Stimulated activated effector memory CD8-positive, alpha-beta T cell treated with anti-CD3 and anti-CD28 coated beads, Interleukin-12 subunit alpha, Interleukin-12 subunit beta, amount 100 ng/mL, for 72 hours (primary cell): ENCODE measurements around the gene NDUFC2.
"Not testable (repeated sequence)": the region's sequence is repeated elsewhere in the genome, so short reads cannot be mapped to it uniquely, and the experiment has no call there.

Experiments
- ATAC-seq: fragments of 150-1000 bp; cut with Tn5 transposase; 2 replicates; pipeline ENCODE4 v1.10.0; 2021
- DNase-seq, 2 donors: peaks; one replicate each; pipeline ENCODE4 v3.0.0; 2021 to 2022; ENCODE audit warnings: low spot score in 2 of 2
- H3K27ac Mint-ChIP-seq: one replicate; pipeline ENCODE4 v1.8.0; 2022; ENCODE audit warnings: mild to moderate bottlenecking, mixed read lengths
- H3K36me3 Mint-ChIP-seq: one replicate; pipeline ENCODE4 v1.8.0; 2022; ENCODE audit warnings: mild to moderate bottlenecking, mixed read lengths
- H3K4me1 Mint-ChIP-seq: one replicate; pipeline ENCODE4 v1.8.0; 2022; ENCODE audit warnings: mixed read lengths
- H3K4me3 Mint-ChIP-seq: one replicate; pipeline ENCODE4 v1.8.0; 2022; ENCODE audit warnings: mild to moderate bottlenecking, mixed read lengths
- H3K9me3 Mint-ChIP-seq: one replicate; pipeline ENCODE4 v1.8.0; 2022; ENCODE audit warnings: mixed read lengths

Gene NDUFC2

GRCh38 chr11:78046486-78046854 lies 33.2 kb downstream of the NDUFC2 start:
- no peaks in the 10 kb centered on the region for H3K9me3 Mint-ChIP-seq
- H3K27ac Mint-ChIP-seq, result no peak overlapping the region
- no peaks in the 10 kb centered on the region for H3K36me3 Mint-ChIP-seq
- ATAC-seq, result no peak
- DNase-seq, result no peak
- H3K4me3 Mint-ChIP-seq, result peak overlapping the region; percentile 55
- H3K4me1 Mint-ChIP-seq, result peaks cover 20% of the 10 kb centered on the region

DNA sequence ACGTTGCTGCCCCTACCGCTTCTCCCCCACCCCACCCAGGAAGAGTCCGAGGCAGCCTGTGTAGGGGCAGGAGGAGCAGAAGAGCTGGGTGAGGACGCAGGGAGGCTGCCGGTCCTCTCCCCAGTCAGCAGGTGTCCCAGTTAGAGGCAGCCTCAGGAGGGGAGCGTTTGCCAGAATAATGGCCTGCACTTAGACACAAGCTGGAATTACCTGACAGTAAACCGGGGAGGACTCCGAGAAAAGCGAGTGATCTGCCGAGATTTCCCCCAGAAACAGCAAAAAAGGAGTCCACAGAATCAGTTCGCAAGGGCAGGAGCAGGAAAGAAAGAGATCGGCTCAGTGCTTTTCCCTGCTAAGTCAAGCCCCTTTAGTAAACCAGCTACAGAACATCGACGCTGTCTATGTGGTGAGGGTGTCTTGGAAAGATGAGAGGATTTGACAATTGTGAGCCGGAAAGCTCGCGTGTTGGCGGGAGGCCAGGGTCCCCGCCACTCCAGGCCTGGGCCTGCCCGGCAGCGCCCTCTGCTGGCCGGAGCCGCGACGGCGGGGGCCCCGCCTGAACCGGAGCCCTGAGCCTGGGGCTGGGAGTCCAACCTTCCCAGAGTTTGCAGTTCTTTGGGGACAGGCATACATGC lies 33.7 kb downstream of the NDUFC2 start:
- peak; percentile 90 for ATAC-seq
- Mint-ChIP-seq H3K9me3 (no peaks in the 10 kb centered on the region), H3K36me3 (no peaks in the 10 kb centered on the region), H3K4me3 (peak overlapping the region; percentile 55), H3K4me1 (peaks cover 25% of the 10 kb centered on the region), H3K27ac (no peak overlapping the region)
- peak; percentile 90 to 92 for DNase-seq

- ATAC-seq, result no peak
- Mint-ChIP-seq H3K4me3 (no peak overlapping the region), H3K4me1 (peaks cover 37% of the 10 kb centered on the region), H3K36me3 (peaks cover 4% of the 10 kb centered on the region), H3K27ac (no peak overlapping the region), H3K9me3 (no peaks in the 10 kb centered on the region)
- DNase-seq, result no peak
These were observed 35.0 kb downstream of the NDUFC2 start for GRCh38 chr11:78044706-78045105.

- Mint-ChIP-seq H3K27ac (peak overlapping the region; percentile 100), H3K4me1 (peaks cover 48% of the 10 kb centered on the region), H3K36me3 (peaks cover 7% of the 10 kb centered on the region), H3K4me3 (peak overlapping the region; percentile 10), H3K9me3 (no peaks in the 10 kb centered on the region)
- no peak for DNase-seq
- no peak for ATAC-seq
These were observed 37.7 kb downstream of the NDUFC2 start for GRCh38 chr11:78041843-78042440.

GRCh38 chr11:78041380-78041719 lies 38.3 kb downstream of the NDUFC2 start:
- H3K36me3 Mint-ChIP-seq, ATAC-seq, DNase-seq, H3K9me3 Mint-ChIP-seq: not testable (repeated sequence)
- H3K4me3 Mint-ChIP-seq, result peak overlapping the region; percentile 10
- peaks cover 47% of the 10 kb centered on the region for H3K4me1 Mint-ChIP-seq
- peak overlapping the region; percentile 100 for H3K27ac Mint-ChIP-seq

- Mint-ChIP-seq H3K4me1 (peaks cover 42% of the 10 kb centered on the region), H3K9me3 (no peaks in the 10 kb centered on the region), H3K36me3 (peaks cover 7% of the 10 kb centered on the region), H3K4me3 (peak overlapping the region; percentile 75), H3K27ac (peak overlapping the region; percentile 100)
- DNase-seq (no peak), ATAC-seq (no peak)
These were observed 38.8 kb downstream of the NDUFC2 start for GRCh38 chr11:78040691-78041379.

GRCh38 chr11:78039919-78040671 lies 39.6 kb downstream of the NDUFC2 start:
- H3K36me3 Mint-ChIP-seq, result peaks cover 7% of the 10 kb centered on the region
- H3K9me3 Mint-ChIP-seq, result no peaks in the 10 kb centered on the region
- H3K4me3 Mint-ChIP-seq, result peak overlapping the region; percentile 75
- peak; percentile 92 for ATAC-seq
- DNase-seq, result peak; percentile 44 to 78
- peaks cover 38% of the 10 kb centered on the region for H3K4me1 Mint-ChIP-seq
- H3K27ac Mint-ChIP-seq, result peak overlapping the region; percentile 100

GRCh38 chr11:78039391-78039918 lies 40.2 kb downstream of the NDUFC2 start:
- Mint-ChIP-seq H3K27ac (peak overlapping the region; percentile 100), H3K36me3 (peaks cover 7% of the 10 kb centered on the region), H3K4me3 (peak overlapping the region; percentile 75), H3K9me3 (no peaks in the 10 kb centered on the region), H3K4me1 (peaks cover 41% of the 10 kb centered on the region)
- DNase-seq (no peak), ATAC-seq (peak; percentile 3)

DNA sequence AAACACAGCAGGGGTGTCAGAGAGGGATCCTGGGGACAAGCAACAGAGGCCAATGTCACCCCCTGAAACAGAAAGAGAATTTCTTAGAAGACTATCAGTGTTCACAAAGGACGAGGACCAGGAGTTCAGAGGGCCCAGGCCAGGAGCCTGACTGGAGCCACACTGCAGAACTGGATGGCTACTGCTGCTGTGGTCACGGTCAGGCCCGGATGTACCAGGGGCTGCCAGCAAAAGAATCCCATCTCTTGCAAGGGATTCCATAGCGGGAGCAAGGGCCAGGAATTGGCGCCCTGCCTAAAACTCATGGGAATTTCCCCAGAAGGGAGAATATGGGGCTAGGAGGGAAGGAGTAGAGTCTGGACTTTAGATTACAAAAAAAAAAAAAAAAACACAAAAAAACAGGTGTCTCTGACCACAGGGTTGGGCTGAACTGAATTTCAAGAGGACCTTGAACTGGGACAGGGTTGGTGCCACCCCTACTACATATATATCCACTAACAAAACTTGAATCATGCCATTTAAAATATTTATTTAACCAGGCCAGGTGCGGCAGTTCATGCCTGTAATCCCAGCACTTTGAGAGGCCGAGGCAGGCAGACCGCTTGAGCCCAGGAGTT lies 40.9 kb downstream of the NDUFC2 start:
- Mint-ChIP-seq H3K4me1 (peaks cover 45% of the 10 kb centered on the region), H3K4me3 (no peak overlapping the region), H3K36me3 (peaks cover 7% of the 10 kb centered on the region), H3K9me3 (no peaks in the 10 kb centered on the region), H3K27ac (peak overlapping the region; percentile 100)
- ATAC-seq (no peak), DNase-seq (no peak)

- no peak for DNase-seq
- ATAC-seq, result no peak
- Mint-ChIP-seq H3K4me3 (no peak overlapping the region), H3K9me3 (no peaks in the 10 kb centered on the region), H3K4me1 (peaks cover 39% of the 10 kb centered on the region), H3K36me3 (peaks cover 7% of the 10 kb centered on the region), H3K27ac (peak overlapping the region; percentile 100)
These were observed 41.6 kb downstream of the NDUFC2 start for GRCh38 chr11:78037825-78038620.

DNA sequence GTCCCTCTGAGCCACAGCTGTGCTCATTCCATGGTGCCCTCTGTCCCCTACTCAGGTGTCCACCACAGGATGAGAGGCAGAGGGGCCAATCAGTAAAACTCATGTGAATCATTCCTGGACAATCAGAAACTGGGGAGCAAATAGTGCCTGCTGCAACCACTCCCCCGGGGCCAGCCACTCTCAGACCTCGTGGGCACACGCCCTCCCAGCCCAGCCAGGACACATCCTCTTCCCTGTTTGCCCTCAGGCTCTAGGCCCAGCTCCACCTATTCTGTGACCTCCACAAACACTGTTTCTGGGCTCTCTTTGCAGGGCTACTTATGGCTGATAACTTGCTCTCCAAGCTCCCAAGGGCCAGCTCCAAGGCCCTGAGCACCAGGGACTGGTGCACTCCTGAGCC lies 42.6 kb downstream of the NDUFC2 start:
- H3K36me3 Mint-ChIP-seq, result peaks cover 7% of the 10 kb centered on the region
- peaks cover 39% of the 10 kb centered on the region for H3K4me1 Mint-ChIP-seq
- ATAC-seq (no peak), DNase-seq (no peak)
- no peak overlapping the region for H3K4me3 Mint-ChIP-seq
- no peak overlapping the region for H3K27ac Mint-ChIP-seq
- no peaks in the 10 kb centered on the region for H3K9me3 Mint-ChIP-seq

- H3K36me3 Mint-ChIP-seq, result peaks cover 7% of the 10 kb centered on the region
- ATAC-seq (no peak), DNase-seq (no peak)
- H3K4me1 Mint-ChIP-seq, result peaks cover 34% of the 10 kb centered on the region
- no peaks in the 10 kb centered on the region for H3K9me3 Mint-ChIP-seq
- H3K4me3 Mint-ChIP-seq, result no peak overlapping the region
- H3K27ac Mint-ChIP-seq, result no peak overlapping the region
These were observed 43.3 kb downstream of the NDUFC2 start for GRCh38 chr11:78036313-78036712.

- Mint-ChIP-seq H3K36me3 (peaks cover 2% of the 10 kb centered on the region), H3K9me3 (no peaks in the 10 kb centered on the region), H3K27ac (peak overlapping the region; percentile 10), H3K4me3 (no peak overlapping the region), H3K4me1 (peaks cover 17% of the 10 kb centered on the region)
- peak; percentile 43 for ATAC-seq
- DNase-seq, result no peak
These were observed 45.0 kb downstream of the NDUFC2 start for GRCh38 chr11:78034623-78035022.

DNA sequence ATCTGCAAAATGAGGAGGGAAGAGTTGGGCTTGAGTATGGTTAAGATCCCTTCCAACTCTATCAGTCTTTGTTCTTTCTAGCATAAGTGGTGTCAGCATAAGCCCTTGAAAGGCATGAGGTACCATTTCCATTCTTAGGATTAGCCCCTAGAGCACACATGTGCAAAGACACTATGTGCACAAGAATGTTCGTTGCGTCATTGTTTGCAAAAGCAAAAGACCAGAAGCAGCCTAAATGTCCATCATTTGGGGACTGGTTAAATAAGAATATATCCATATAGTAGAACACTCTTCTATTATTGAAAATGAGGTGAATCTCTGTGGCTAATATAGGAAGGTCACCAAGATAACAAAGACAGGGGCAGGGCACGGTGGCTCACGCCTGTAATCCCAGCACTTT lies 46.6 kb downstream of the NDUFC2 start:
- DNase-seq (no peak), ATAC-seq (no peak)
- peak overlapping the region; percentile 76 for H3K27ac Mint-ChIP-seq
- no peaks in the 10 kb centered on the region for H3K36me3 Mint-ChIP-seq
- no peak overlapping the region for H3K4me3 Mint-ChIP-seq
- peaks cover 7% of the 10 kb centered on the region for H3K4me1 Mint-ChIP-seq
- no peaks in the 10 kb centered on the region for H3K9me3 Mint-ChIP-seq
